CD14-positive monocyte (primary cell): ENCODE results near the gene RXYLT1. TPM values are rescaled to one million over a fixed set of nuclear protein-coding genes. Genes with fewer than 3 reads are reported as not detected.

Experiments
- DNase-seq, 3 donors: peaks; one replicate each; pipeline ENCODE4 v3.0.0-alpha.2; 2011 to 2022
- H2AFZ ChIP-seq: 2 replicates; pipeline ENCODE4 v1.6.0; 2012; ENCODE audit warnings: mild to moderate bottlenecking, low read depth, low read length, inconsistent platforms; ENCODE audit not compliant: insufficient read depth, poor library complexity, severe bottlenecking
- H3K27ac ChIP-seq, 2 donors: 1 replicate in 1 of 2; 2 replicates in 1 of 2; pipeline ENCODE4 v1.5.1; 2012 to 2013; ENCODE audit warnings: low read length in 2 of 2, control low read depth in 1 of 2, inconsistent platforms in 1 of 2, low read depth in 1 of 2, mild to moderate bottlenecking in 1 of 2
- H3K27me3 ChIP-seq, 2 donors: one replicate each; pipeline versions ENCODE4 v1.6.0 to v1.6.1; 2011 to 2013; ENCODE audit warnings: low read length in 2 of 2; ENCODE audit not compliant: control insufficient read depth in 2 of 2, insufficient read depth in 2 of 2
- H3K36me3 ChIP-seq, 2 donors: replicated peaks in 1 of 2; 1 replicate in 1 of 2; 2 replicates in 1 of 2; pipeline versions ENCODE4 v1.5.1 to v1.6.1; 2012 to 2013; ENCODE audit warnings: low read length in 2 of 2, control low read depth in 1 of 2, inconsistent platforms in 1 of 2, mild to moderate bottlenecking in 1 of 2; ENCODE audit not compliant: insufficient read depth in 2 of 2, control insufficient read depth in 1 of 2
- H3K4me1 ChIP-seq, 2 donors: 1 replicate in 1 of 2; 2 replicates in 1 of 2; pipeline versions ENCODE4 v1.5.1 to v1.6.1; 2012 to 2013; ENCODE audit warnings: low read length in 2 of 2, control low read depth in 1 of 2, inconsistent platforms in 1 of 2, mild to moderate bottlenecking in 1 of 2, moderate library complexity in 1 of 2; ENCODE audit not compliant: insufficient read depth in 2 of 2, control insufficient read depth in 1 of 2
- H3K4me2 ChIP-seq: replicated peaks from 2 replicates; pipeline ENCODE3; 2012; ENCODE audit warnings: low read length, moderate library complexity, mild to moderate bottlenecking; ENCODE audit not compliant: poor library complexity, severe bottlenecking; ENCODE audit errors: extremely low read depth
- H3K4me3 ChIP-seq, 3 experiments: fragments of 200-600 bp in 1 of 3; sonication (generic) in 1 of 3; replicated peaks in 1 of 3; 1 replicate in 2 of 3; 2 replicates in 1 of 3; pipeline ENCODE4 v1.5.1; 2011 to 2013; ENCODE audit warnings: low read length in 3 of 3, mild to moderate bottlenecking in 3 of 3, control low read depth in 2 of 3, low read depth in 2 of 3, inconsistent platforms in 1 of 3, moderate library complexity in 1 of 3
- H3K79me2 ChIP-seq: 2 replicates; pipeline ENCODE4 v1.6.0; 2012; ENCODE audit warnings: mild to moderate bottlenecking, control low read depth, inconsistent platforms, low read length, moderate library complexity; ENCODE audit not compliant: insufficient read depth
- H3K9ac ChIP-seq: 2 replicates; pipeline ENCODE4 v1.6.0; 2017; ENCODE audit warnings: low read length, mild to moderate bottlenecking; ENCODE audit not compliant: insufficient read depth, poor library complexity, severe bottlenecking
- H3K9me3 ChIP-seq, 2 donors: replicated peaks in 1 of 2; 1 replicate in 1 of 2; 2 replicates in 1 of 2; pipeline versions ENCODE4 v1.5.1 to v1.6.1; 2012 to 2013; ENCODE audit warnings: low read length in 2 of 2, control low read depth in 1 of 2; ENCODE audit not compliant: control insufficient read depth in 1 of 2, insufficient read depth in 1 of 2
- H4K20me1 ChIP-seq: 2 replicates; pipeline ENCODE4 v1.6.0; 2012; ENCODE audit warnings: mild to moderate bottlenecking, low read length, control low read depth, moderate library complexity; ENCODE audit not compliant: insufficient read depth
- H3K27ac Mint-ChIP-seq, 7 donors: one replicate each; pipeline ENCODE4 v1.8.0; 2020; ENCODE audit warnings: mild to moderate bottlenecking in 7 of 7, mixed read lengths in 7 of 7, moderate library complexity in 6 of 7, inconsistent platforms in 2 of 7
- H3K27me3 Mint-ChIP-seq, 3 donors: one replicate each; pipeline ENCODE4 v1.8.0; 2021 to 2022; ENCODE audit warnings: low read depth in 3 of 3, mild to moderate bottlenecking in 3 of 3, mixed read lengths in 3 of 3, moderate library complexity in 3 of 3, inconsistent platforms in 1 of 3
- H3K36me3 Mint-ChIP-seq, 2 donors: one replicate each; pipeline ENCODE4 v1.8.0; 2020; ENCODE audit warnings: mixed read lengths in 2 of 2, inconsistent platforms in 1 of 2, mild to moderate bottlenecking in 1 of 2
- H3K4me1 Mint-ChIP-seq: one replicate; pipeline ENCODE4 v1.8.0; 2020; ENCODE audit warnings: mild to moderate bottlenecking, mixed read lengths
- H3K4me3 Mint-ChIP-seq, 2 donors: one replicate each; pipeline ENCODE4 v1.8.0; 2020; ENCODE audit warnings: mild to moderate bottlenecking in 2 of 2, mixed read lengths in 2 of 2, moderate library complexity in 1 of 2
- H3K9me3 Mint-ChIP-seq, 7 donors: one replicate each; pipeline ENCODE4 v1.8.0; 2020 to 2022; ENCODE audit warnings: mixed read lengths in 7 of 7, mild to moderate bottlenecking in 6 of 7, moderate library complexity in 6 of 7, inconsistent platforms in 2 of 7
- WGBS: methylation state at CpG from one replicate; pipeline ENCODE4 v1.1.5; 2013; ENCODE audit warnings: missing lambda C conversion rate; ENCODE audit not compliant: insufficient coverage; 5-methylcytosine and 5-hydroxymethylcytosine counted together
- intact Hi-C, 2 donors: fragments of 100-400 bp; cut with micrococcal nuclease; formaldehyde crosslinking; loops; one replicate each; pipeline versions ENCODE4 v1.15.0 to v1.15.1; 2023
- polyA plus RNA-seq, 3 donors: library from polyadenylated mRNA; depleted of rRNA in 1 of 3; unstranded in 2 of 3; stranded (reverse) in 1 of 3; fragments of 300-500 nt in 2 of 3; fragments of >200 nt in 1 of 3; fragmentation: Illumina TruSeq in 2 of 3; gene quantifications; 1 replicate in 2 of 3; 2 replicates in 1 of 3; pipeline ENCODE4 v1.2.3, GENCODE V29; 2012 to 2021
- TF ChIP-seq, protein P1 (sequence below): fragments of 200-600 bp; IDR thresholded peaks from one replicate; pipeline ENCODE4 v1.8.0; 2022; ENCODE audit warnings: antibody characterized with exemption, mild to moderate bottlenecking

The RXYLT1 gene
- polyA plus RNA-seq, 3 donors, result 4.3 to 6.5 (median 6.5) TPM

DNA sequence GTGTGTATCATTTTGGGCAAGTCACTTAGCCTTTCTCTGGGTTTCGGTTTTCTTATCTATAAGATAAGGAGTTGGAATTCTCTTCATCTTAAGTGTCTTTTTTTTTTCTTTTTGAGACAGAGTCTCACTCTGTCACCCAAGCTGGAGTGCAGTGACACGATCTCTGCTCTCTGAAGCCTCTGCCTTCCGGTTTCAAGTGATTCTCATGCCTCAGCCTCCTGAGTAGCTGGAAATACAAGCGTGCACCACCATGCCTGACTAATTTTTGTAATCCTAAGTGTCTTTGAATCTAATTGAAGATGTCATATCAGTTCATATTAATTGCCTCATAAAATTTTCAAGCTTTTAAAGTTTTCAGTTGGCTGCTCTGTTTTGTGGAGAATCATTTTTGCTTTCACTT, 68.7 kb downstream of the RXYLT1 start:
- Histone ChIP-seq H3K36me3 (no peaks in the 10 kb centered on the region), H3K9me3 (no peaks in the 10 kb centered on the region), H3K27me3 (peaks cover 6 to 9% of the 10 kb centered on the region in 2 donors), H4K20me1 (no peaks in the 10 kb centered on the region), H3K27ac (no peak overlapping the region), H3K4me3 (no peak overlapping the region), H3K4me2 (no peak overlapping the region), H3K4me1 (peaks cover 7 to 13% of the 10 kb centered on the region in 2 donors), H2AFZ (no peak overlapping the region), H3K9ac (no peak overlapping the region), H3K79me2 (no peaks in the 10 kb centered on the region)
- no peaks in the 10 kb centered on the region for H3K36me3 Mint-ChIP-seq
- H3K4me3 Mint-ChIP-seq, result no peak overlapping the region
- TF ChIP-seq, protein P1, sequence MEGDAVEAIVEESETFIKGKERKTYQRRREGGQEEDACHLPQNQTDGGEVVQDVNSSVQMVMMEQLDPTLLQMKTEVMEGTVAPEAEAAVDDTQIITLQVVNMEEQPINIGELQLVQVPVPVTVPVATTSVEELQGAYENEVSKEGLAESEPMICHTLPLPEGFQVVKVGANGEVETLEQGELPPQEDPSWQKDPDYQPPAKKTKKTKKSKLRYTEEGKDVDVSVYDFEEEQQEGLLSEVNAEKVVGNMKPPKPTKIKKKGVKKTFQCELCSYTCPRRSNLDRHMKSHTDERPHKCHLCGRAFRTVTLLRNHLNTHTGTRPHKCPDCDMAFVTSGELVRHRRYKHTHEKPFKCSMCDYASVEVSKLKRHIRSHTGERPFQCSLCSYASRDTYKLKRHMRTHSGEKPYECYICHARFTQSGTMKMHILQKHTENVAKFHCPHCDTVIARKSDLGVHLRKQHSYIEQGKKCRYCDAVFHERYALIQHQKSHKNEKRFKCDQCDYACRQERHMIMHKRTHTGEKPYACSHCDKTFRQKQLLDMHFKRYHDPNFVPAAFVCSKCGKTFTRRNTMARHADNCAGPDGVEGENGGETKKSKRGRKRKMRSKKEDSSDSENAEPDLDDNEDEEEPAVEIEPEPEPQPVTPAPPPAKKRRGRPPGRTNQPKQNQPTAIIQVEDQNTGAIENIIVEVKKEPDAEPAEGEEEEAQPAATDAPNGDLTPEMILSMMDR, result no peak
- peaks cover 0 to 2% (median 0%) of the 10 kb centered on the region in 7 donors for H3K9me3 Mint-ChIP-seq
- WGBS, result no CpG with 5 or more reads among the region's 4 CpGs
- intact Hi-C loops, result loop anchor here in 1 of 2 donors (10.0 kb wide), 3 partner anchors 66 to 556 kb away; partner anchors contain the start of gene XPOT
- H3K27ac Mint-ChIP-seq, result no peak overlapping the region
- DNase-seq, result no peak
- H3K27me3 Mint-ChIP-seq, result peaks cover 16 to 17% (median 16%) of the 10 kb centered on the region in 3 donors
- H3K4me1 Mint-ChIP-seq, result peaks cover 12% of the 10 kb centered on the region

DNA sequence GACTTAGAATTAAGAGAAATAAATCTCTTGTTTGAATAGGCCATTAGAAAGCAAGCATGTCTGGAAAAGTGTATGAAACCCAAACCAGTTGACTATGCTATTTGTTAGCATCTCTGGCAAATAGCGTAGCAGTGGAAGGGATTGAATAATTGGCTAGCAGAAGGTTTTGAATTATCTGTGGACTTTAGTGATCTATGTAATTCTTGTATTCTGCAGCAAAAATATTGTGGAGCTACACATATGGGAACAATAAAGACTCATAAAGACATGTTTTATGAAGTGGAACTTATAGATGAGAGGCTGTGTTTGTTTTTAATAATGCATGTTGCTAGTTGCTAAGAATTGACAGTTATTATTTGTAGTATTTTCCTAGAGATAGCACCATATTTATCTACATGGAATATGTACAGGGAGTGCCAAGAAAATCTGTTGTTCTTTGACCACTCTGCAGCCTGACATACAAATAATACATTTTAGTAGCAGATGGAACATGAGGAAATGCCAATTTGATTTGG, 69.5 kb downstream of the RXYLT1 start:
- Mint-ChIP-seq H3K4me1 (peaks cover 12% of the 10 kb centered on the region), H3K27me3 (peaks cover 16 to 17% (median 16%) of the 10 kb centered on the region in 3 donors), H3K9me3 (peaks cover 0 to 2% (median 0%) of the 10 kb centered on the region in 7 donors), H3K36me3 (no peaks in the 10 kb centered on the region), H3K27ac (no peak overlapping the region), H3K4me3 (no peak overlapping the region)
- WGBS, result 100% methylated on average over 1 of the region's 1 CpG
- H3K4me1 ChIP-seq, result peaks cover 7 to 10% of the 10 kb centered on the region in 2 donors
- no peaks in the 10 kb centered on the region for H3K79me2 ChIP-seq
- no peak for DNase-seq
- no peaks in the 10 kb centered on the region for H3K36me3 ChIP-seq
- no peak overlapping the region for H2AFZ ChIP-seq
- no peaks in the 10 kb centered on the region for H4K20me1 ChIP-seq
- no peak overlapping the region for H3K4me2 ChIP-seq
- H3K4me3 ChIP-seq, result no peak overlapping the region
- no peak overlapping the region for H3K9ac ChIP-seq
- H3K27ac ChIP-seq, result no peak overlapping the region
- TF ChIP-seq, protein P1, result no peak
- H3K9me3 ChIP-seq, result no peaks in the 10 kb centered on the region
- intact Hi-C loops, result loop anchor here in 1 of 2 donors (10.0 kb wide), 3 partner anchors 66 to 556 kb away; partner anchors contain the start of gene XPOT
- H3K27me3 ChIP-seq, result peaks cover 6 to 9% of the 10 kb centered on the region in 2 donors
